Hematopoietic multipotent progenitor cell treated with erythropoietin and hydrocortisone succinate and interleukin-3 and kit ligand, for 4 days (in vitro differentiated cells): ENCODE results near the gene CDK19.

ENCODE experiments used
- DNase-seq: peaks from one replicate; pipeline ENCODE4 v3.0.0-alpha.2; 2015

Gene CDK19

DNA sequence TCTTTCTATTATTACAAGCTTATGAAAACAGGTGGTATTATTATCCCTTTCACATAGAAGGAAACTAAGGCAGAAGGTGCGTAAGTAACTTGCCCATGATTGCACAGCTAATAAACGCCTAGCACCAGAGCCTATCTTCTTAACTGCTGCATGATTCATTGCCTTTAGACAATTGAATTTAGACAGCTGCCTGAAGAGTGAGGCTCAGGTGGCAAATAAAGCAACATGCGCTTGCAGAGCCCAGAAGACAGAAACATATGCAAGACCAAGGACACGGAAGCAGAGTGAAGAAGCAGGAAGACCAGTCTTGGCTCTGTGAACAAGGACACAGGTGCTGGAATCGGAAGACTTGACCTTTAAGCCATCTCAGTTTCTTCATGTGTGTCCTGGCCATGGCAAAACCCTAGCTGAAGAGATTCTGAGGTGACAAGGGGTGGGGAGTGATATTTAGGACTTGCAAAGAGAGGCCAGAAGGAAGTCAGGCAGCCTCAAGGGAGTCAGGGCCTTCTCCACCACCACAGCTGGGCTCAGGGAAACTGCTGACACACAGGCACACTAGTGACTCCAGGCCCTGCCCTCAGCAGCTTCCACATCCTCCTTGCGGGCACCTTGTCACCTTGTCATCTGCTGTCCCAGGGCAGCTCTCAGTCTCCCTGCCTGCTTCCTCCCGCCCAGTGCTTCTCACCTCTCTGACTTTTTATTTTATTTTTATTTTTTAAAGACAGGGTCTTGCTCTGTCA is 247.1 kb downstream of the CDK19 start:
- no peak for DNase-seq

DNA sequence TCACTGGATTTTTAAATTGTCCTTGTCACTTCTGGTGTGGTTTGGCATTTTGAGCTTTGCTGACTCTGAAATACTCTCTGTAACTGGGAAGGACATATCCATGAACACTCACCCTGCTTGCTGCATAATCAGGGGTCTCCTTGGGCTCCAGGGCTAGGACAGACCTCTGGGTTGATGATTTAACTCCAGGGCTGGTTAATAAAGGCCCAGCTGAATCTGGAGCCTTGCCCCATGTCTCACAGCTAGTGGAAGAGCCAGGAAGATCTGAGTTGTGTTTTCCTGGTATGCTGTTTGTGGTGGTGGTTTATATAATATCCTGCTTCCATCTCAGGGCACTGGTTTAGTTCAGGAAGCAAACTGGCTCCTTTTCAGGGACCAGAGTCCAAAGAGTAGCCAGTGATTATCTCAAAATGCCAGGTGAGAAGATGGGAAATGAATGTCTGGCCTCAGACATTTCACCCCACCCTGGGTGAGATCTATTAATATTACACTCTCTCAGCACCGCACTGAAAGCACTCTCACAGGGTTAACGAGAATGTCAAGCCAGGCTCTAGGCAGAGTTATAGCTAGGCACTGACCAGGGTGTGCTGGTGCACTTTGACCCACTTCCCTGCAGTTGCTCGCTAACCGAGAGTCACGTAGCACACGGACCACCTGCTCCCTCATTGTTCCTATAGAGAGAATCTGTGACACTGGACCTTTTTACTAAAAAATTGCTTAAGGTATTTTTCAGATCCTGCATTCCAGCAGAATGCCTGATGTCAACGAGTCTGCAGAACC is 248.7 kb downstream of the CDK19 start:
- DNase-seq, result no peak

DNA sequence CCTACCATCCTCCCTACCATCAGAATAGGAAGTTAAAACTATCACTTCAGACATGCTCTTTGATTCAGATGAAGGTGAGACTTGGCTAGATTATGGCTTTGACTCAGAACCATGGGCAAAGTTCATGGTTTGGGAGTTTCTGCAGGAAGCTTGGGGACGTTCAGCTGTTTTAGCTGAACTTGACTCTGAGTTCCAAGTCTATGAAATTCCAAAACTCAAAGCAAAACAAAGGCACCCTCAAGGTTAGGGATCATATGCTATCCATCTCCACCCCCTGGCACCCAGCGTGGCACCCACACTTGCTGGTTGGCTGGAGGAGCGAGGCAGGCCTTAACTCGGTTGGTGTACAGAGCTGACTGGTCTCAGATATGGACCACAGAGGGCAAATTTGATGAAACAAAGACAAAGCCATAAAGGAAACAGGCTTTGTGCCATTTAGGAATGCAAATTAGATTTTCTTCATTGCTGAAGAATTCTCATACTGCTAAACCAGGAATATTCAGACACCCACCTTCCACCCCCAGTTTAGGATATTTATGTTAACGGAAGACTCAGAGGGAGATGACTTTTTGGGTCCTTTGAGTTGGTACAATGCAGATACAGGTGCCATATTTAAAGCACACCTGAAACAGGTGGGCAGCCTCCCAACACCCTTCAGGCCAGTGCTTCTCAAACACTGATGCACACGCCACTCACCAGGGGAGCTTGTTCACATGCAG is 250.4 kb downstream of the CDK19 start:
- DNase-seq, result no peak

- no peak for DNase-seq
Measured at GRCh38 chr6:110563711-110564110, 251.6 kb downstream of the CDK19 start.

GRCh38 chr6:110562316-110562915 is 252.9 kb downstream of the CDK19 start:
- DNase-seq, result no peak

DNA sequence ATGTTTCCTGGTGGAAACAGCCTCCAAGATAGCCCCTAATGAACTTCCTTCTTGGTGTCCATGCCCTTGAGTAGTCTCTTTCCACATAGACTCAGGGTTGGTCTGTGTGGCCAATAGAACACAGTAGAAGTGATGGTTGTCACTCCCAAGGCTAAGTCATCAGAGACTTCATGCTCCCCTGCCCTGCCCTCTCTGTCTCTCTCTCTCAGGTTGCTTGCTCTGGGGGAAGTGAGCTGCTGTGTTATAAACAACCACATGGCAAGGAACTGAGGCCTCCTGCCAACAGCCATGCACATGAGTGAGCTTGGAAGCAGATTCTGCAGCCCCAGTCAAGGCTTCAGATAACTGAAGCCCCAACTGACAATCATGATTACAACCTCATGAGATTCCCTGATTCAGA is 253.6 kb downstream of the CDK19 start:
- DNase-seq, result no peak

- DNase-seq, result no peak
Measured at GRCh38 chr6:110561008-110561396, 254.3 kb downstream of the CDK19 start.

DNA sequence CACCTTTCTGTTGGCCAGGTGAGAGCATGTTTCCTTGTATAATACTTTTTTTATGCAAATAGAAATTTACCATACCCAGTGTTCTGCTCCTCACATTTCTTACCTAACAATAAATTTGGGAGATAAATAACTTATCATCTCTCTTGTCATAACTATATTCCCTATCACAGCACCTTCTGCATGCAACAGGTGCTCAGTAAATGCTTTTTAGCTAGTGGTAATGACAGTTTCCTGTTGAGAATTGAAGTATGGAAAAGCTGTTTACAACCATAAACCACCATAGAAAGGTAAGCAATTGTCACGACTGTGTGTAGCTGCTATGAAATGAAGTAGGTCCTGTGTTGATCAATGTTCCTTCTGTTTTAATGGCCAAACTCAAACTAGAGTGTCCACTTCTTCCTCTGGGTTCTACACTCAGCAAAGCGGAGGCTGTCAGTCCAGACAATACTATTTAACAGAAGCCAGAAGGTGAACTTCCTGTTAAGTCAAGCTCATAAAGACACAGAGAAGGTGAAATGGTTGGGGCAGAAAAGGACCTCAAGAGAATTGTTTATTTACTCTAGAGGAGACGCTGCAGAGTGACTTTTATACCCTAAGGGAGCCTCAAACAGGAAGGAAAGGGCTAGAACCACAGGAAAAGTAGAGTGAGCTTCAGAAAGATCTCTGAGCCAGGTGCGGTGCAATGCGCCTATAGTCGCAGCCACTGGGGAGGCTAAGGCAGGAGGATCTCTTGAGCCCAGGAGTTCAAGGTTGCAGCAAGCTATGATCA is 254.8 kb downstream of the CDK19 start:
- DNase-seq, result no peak
